DND-41 (cell line): Measurements from ENCODE around the gene LTB4R.

Source experiments
- ATAC-seq: fragments of 200-7000 bp; cut with Tn5 transposase; 3 replicates; pipeline ENCODE4 v1.9.1; 2021; ENCODE audit warnings: low read depth; ENCODE audit not compliant: insufficient read depth
- DNase-seq: peaks from one replicate; pipeline ENCODE4 v3.0.0-alpha.2; 2020
- H2AFZ ChIP-seq: 2 replicates; pipeline ENCODE4 v1.6.0; 2012; ENCODE audit warnings: low read depth, low read length
- H3K27ac ChIP-seq: 2 replicates; pipeline ENCODE4 v1.5.1; 2012; ENCODE audit warnings: low read length, inconsistent platforms
- H3K27me3 ChIP-seq: fragments of 200-600 bp; sonication (generic); 2 replicates; pipeline ENCODE4 v1.6.0; 2012; ENCODE audit warnings: low read length, mild to moderate bottlenecking, inconsistent platforms; ENCODE audit not compliant: insufficient read depth, poor library complexity
- H3K36me3 ChIP-seq: 2 replicates; pipeline ENCODE4 v1.5.1; 2012; ENCODE audit warnings: low read length, inconsistent platforms; ENCODE audit not compliant: insufficient read depth
- H3K4me1 ChIP-seq: 2 replicates; pipeline ENCODE4 v1.5.1; 2012; ENCODE audit warnings: mild to moderate bottlenecking, low read length; ENCODE audit not compliant: insufficient read depth
- H3K4me2 ChIP-seq: 2 replicates; pipeline ENCODE4 v1.6.0; 2012; ENCODE audit warnings: mild to moderate bottlenecking, moderate library complexity, low read length, inconsistent platforms; ENCODE audit not compliant: insufficient read depth
- H3K4me3 ChIP-seq, 2 experiments: fragments of 200-600 bp in 1 of 2; shearing (Covaris generic) in 1 of 2; 2 replicates each; pipeline ENCODE4 v1.5.1; 2012 to 2016; ENCODE audit warnings: inconsistent platforms in 2 of 2, low read length in 2 of 2, mild to moderate bottlenecking in 2 of 2, low read depth in 1 of 2, moderate library complexity in 1 of 2
- H3K79me2 ChIP-seq: 2 replicates; pipeline ENCODE4 v1.6.0; 2012; ENCODE audit warnings: low read length, inconsistent platforms; ENCODE audit not compliant: insufficient read depth
- H3K9ac ChIP-seq: 2 replicates; pipeline ENCODE4 v1.6.0; 2012; ENCODE audit warnings: low read depth, mild to moderate bottlenecking, inconsistent platforms, low read length, moderate library complexity
- H3K9me3 ChIP-seq: 2 replicates; pipeline ENCODE4 v1.5.1; 2012; ENCODE audit warnings: low read length, moderate library complexity, mild to moderate bottlenecking, inconsistent platforms; ENCODE audit not compliant: insufficient read depth, severe bottlenecking
- H4K20me1 ChIP-seq: 2 replicates; pipeline ENCODE4 v1.6.0; 2012; ENCODE audit warnings: low read length; ENCODE audit not compliant: insufficient read depth
- CTCF ChIP-seq: IDR thresholded peaks from 2 replicates; pipeline ENCODE4 v1.5.1; 2012; ENCODE audit warnings: borderline replicate concordance, low read length, moderate library complexity, mild to moderate bottlenecking; ENCODE audit not compliant: poor library complexity, severe bottlenecking; ENCODE audit errors: extremely low read depth
- EZH2 ChIP-seq: IDR thresholded peaks from 3 replicates; pipeline ENCODE4 v1.6.1; 2012; ENCODE audit warnings: borderline replicate concordance, low read depth, mild to moderate bottlenecking, moderate library complexity, low read length, inconsistent platforms; ENCODE audit not compliant: severe bottlenecking

Gene LTB4R

GRCh38 chr14:24299255-24300191, 11.8 kb upstream of the LTB4R start, which contains the start of the genes DHRS1 and NOP9:
TSS of gene DHRS1 (minus strand) at chr14:24299780. CDS start at chr14:24299106, 674 bp downstream.
TSS of gene NOP9 (plus strand) at chr14:24299850. CDS start at chr14:24299955, 105 bp downstream.
- H3K4me1 ChIP-seq = peaks cover 51% of the 10 kb centered on the region
- peak; percentile 74 for ATAC-seq

GRCh38 chr14:24300326-24300980, 10.8 kb upstream of the LTB4R start:
- Histone ChIP-seq H3K27me3 (no peaks in the 10 kb centered on the region), H3K36me3 (peaks cover 58% of the 10 kb centered on the region), H3K79me2 (peaks cover 31% of the 10 kb centered on the region), H3K4me3 (peak overlapping the region; percentile 50 to 95; a peak in 3 of 4 replicates), H3K4me1 (peaks cover 51% of the 10 kb centered on the region), H3K27ac (peak overlapping the region; percentile 79), H3K9ac (peak overlapping the region; percentile 73), H4K20me1 (peaks cover 5% of the 10 kb centered on the region; the same call in 1 of the 2 replicates), H3K9me3 (no peaks in the 10 kb centered on the region), H2AFZ (peak overlapping the region; percentile 97), H3K4me2 (peak overlapping the region; percentile 94)
- DNase-seq (no peak), ATAC-seq (no peak)
- TF ChIP-seq CTCF (no peak), EZH2 (no peak)

More at GRCh38 chr14:24299255-24300191, 11.8 kb upstream of the LTB4R start, which contains the start of the genes DHRS1 and NOP9:
- H3K27ac ChIP-seq = peak within 1 kb of the TSS; percentile 79
- H3K4me2 ChIP-seq = peak within 1 kb of the TSS; percentile 94
- H4K20me1 ChIP-seq = peaks cover 5% of the 10 kb centered on the region; the same call in 1 of the 2 replicates
- H3K36me3 ChIP-seq = peaks cover 50% of the 10 kb centered on the region
- peak within 1 kb of the TSS; percentile 50 to 95; a peak in 3 of 4 replicates for H3K4me3 ChIP-seq
- peak; percentile 87 for DNase-seq
- H3K27me3 ChIP-seq = no peaks in the 10 kb centered on the region
- no peaks in the 10 kb centered on the region for H3K9me3 ChIP-seq
- peaks cover 31% of the 10 kb centered on the region for H3K79me2 ChIP-seq
- H3K9ac ChIP-seq = peak within 1 kb of the TSS; percentile 73
- TF ChIP-seq EZH2 = no peak
- no peak for TF ChIP-seq CTCF
- H2AFZ ChIP-seq = peak within 1 kb of the TSS; percentile 97

- peaks cover 10% of the 10 kb centered on the region; the same call in 1 of the 2 replicates for H4K20me1 ChIP-seq
- H3K9ac ChIP-seq = no peak overlapping the region
- H3K4me2 ChIP-seq = no peak overlapping the region
- no peaks in the 10 kb centered on the region for H3K9me3 ChIP-seq
- H3K27ac ChIP-seq = no peak overlapping the region
- TF ChIP-seq EZH2 (no peak), CTCF (no peak)
- H3K4me1 ChIP-seq = peaks cover 27% of the 10 kb centered on the region
- peaks cover 31% of the 10 kb centered on the region for H3K79me2 ChIP-seq
- no peak overlapping the region for H2AFZ ChIP-seq
- peaks cover 80% of the 10 kb centered on the region for H3K36me3 ChIP-seq
- no peaks in the 10 kb centered on the region for H3K27me3 ChIP-seq
- ATAC-seq = no peak
- DNase-seq = no peak
- no peak overlapping the region for H3K4me3 ChIP-seq
These were observed 7.3 kb upstream of the LTB4R start for GRCh38 chr14:24304019-24304387.
